IgD-negative memory B cell (primary cell): Measurements from ENCODE around the gene NDUFS8. TPM values are rescaled to one million over a fixed set of nuclear protein-coding genes. Genes with fewer than 3 reads are reported as not detected.

ENCODE experiments used
- H3K27ac Mint-ChIP-seq, 3 donors: one replicate each; pipeline ENCODE4 v1.8.0; 2020 to 2022; ENCODE audit warnings: mild to moderate bottlenecking in 3 of 3, mixed read lengths in 3 of 3, moderate library complexity in 1 of 3
- H3K27me3 Mint-ChIP-seq: one replicate; pipeline ENCODE4 v1.8.0; 2021; ENCODE audit warnings: mixed read lengths
- H3K36me3 Mint-ChIP-seq: one replicate; pipeline ENCODE4 v1.8.0; 2020; ENCODE audit warnings: mild to moderate bottlenecking, mixed read lengths
- H3K4me1 Mint-ChIP-seq, 3 donors: one replicate each; pipeline ENCODE4 v1.8.0; 2020 to 2022; ENCODE audit warnings: mixed read lengths in 3 of 3, mild to moderate bottlenecking in 1 of 3
- H3K4me3 Mint-ChIP-seq, 4 donors: one replicate each; pipeline ENCODE4 v1.8.0; 2020 to 2022; ENCODE audit warnings: mild to moderate bottlenecking in 4 of 4, mixed read lengths in 4 of 4, moderate library complexity in 3 of 4
- H3K9me3 Mint-ChIP-seq, 3 donors: one replicate each; pipeline ENCODE4 v1.8.0; 2020 to 2021; ENCODE audit warnings: mixed read lengths in 3 of 3, mild to moderate bottlenecking in 1 of 3
- polyA plus RNA-seq: library from polyadenylated mRNA; unstranded; fragments of 300-500 nt; fragmentation: Illumina TruSeq; gene quantifications from one replicate; pipeline ENCODE4 v1.2.3, GENCODE V29; 2021

The NDUFS8 gene
- polyA plus RNA-seq, 1 donor from 2014 or later: 146 TPM

DNA sequence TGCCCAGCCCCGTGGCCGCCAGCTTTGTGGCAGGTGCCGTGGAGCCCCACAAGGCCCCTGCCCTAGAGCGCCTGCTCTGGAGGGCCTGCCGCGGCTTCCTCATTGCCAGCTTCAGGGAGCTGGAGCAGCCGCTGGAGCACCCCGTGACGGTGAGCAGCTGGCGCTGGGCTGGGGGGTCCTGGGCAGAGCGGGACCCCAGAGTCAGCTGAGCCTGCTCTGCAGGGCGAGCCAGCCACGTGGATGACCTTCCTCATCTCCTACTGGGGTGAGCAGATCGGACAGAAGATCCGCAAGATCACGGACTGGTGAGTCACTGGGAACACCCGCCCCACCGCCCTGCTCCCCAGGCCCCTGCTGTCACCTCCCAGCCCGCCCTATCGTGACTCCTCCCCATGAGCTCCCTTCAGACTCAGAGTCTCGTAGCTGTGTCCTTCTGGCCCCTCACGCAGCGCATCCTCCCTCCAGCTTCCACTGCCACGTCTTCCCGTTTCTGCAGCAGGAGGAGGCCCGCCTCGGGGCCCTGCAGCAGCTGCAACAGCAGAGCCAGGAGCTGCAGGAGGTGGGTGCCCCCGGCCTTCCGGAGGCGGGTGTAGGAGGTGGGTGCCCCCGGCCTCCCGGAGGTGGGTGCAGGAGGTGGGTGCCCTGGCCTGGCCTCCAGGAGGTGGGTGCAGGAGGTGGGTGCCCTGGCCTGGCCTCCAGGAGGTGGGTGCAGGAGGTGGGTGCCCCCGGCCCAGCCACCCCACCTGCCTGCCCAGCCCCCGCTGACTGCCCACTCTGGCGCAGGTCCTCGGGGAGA, 13.1 kb downstream of the NDUFS8 start:
- H3K27ac Mint-ChIP-seq: no peak overlapping the region
- no peak overlapping the region for H3K4me3 Mint-ChIP-seq
- peaks cover 1 to 5% (median 5%) of the 10 kb centered on the region in 3 donors for H3K4me1 Mint-ChIP-seq
- H3K27me3 Mint-ChIP-seq: no peaks in the 10 kb centered on the region
- no peaks in the 10 kb centered on the region for H3K36me3 Mint-ChIP-seq
- H3K9me3 Mint-ChIP-seq: no peaks in the 10 kb centered on the region

DNA sequence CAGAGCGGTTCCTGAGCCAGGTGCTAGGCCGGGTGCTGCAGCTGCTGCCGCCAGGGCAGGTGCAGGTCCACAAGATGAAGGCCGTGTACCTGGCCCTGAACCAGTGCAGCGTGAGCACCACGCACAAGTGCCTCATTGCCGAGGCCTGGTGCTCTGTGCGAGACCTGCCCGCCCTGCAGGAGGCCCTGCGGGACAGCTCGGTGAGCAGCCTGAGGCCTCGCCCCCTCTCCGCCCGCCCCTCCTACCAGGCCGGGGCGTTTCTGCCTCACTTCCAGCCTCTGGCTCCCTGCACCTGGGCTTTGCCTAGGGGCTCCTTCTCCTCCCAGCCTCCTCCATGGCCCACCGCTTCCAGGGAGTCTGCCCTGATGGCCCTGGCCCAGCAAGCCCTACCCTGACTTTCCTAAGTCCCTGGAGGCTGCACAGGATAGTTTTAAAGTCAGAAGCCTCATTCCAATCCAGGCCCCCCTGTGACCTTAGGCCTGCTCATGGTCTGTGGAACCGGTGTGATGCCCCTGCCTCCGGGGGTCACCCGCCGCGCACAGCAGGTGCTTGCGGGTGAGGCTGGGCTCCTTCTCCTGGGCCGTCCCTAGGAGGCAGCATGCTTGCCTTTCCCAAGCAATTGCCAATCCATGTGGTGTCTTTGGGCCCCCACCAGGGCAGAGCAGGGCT, 13.8 kb downstream of the NDUFS8 start:
- peaks cover 1 to 5% (median 4%) of the 10 kb centered on the region in 3 donors for H3K4me1 Mint-ChIP-seq
- no peaks in the 10 kb centered on the region for H3K36me3 Mint-ChIP-seq
- no peaks in the 10 kb centered on the region for H3K27me3 Mint-ChIP-seq
- no peaks in the 10 kb centered on the region for H3K9me3 Mint-ChIP-seq
- no peak overlapping the region for H3K27ac Mint-ChIP-seq
- no peak overlapping the region for H3K4me3 Mint-ChIP-seq

DNA sequence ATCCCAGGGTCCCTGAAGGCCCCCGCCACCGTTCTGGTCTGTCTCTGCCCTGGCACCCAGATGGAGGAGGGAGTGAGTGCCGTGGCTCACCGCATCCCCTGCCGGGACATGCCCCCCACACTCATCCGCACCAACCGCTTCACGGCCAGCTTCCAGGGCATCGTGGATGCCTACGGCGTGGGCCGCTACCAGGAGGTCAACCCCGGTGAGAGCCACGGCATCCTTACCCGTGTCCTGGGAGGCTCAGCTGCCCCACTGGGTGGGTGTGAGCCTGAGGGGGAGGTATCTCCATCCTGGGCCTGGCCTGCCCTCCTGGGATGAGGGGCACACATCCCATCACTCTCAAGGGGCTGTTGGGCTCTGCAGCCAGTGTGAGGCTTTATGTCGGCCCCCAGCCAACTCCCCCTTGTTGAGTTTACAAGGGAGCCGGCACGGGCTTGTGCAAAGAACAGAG, 14.4 kb downstream of the NDUFS8 start:
- Mint-ChIP-seq H3K27me3 (no peaks in the 10 kb centered on the region), H3K9me3 (no peaks in the 10 kb centered on the region), H3K36me3 (no peaks in the 10 kb centered on the region), H3K4me1 (peaks cover 1 to 3% (median 2%) of the 10 kb centered on the region in 3 donors), H3K4me3 (no peak overlapping the region), H3K27ac (no peak overlapping the region)

DNA sequence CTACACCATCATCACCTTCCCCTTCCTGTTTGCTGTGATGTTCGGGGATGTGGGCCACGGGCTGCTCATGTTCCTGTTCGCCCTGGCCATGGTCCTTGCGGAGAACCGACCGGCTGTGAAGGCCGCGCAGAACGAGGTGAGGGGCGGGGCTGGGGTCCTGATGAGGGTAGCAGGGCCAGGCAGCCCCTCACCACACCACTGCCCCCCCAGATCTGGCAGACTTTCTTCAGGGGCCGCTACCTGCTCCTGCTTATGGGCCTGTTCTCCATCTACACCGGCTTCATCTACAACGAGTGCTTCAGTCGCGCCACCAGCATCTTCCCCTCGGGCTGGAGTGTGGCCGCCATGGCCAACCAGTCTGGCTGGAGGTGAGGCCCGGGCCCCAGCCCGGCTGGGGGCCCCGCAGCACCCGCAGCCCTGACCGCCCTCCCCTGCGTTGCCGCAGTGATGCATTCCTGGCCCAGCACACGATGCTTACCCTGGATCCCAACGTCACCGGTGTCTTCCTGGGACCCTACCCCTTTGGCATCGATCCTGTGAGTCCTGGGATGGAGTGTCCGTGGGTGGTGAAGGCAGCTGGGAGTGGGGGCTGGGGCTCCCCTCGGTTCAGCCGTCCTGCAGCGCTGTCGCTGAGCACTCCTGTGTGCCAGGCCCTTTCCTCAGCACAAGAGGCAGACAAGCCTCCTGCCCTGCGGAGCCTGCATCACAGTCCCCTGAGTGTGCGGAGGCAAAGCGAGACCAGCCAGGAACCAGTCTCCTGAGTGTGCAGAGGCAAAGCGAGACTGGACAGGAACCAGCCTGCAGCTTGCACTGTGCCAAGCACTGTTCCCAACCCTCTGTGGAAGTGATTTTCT, 17.2 kb downstream of the NDUFS8 start:
- Mint-ChIP-seq H3K4me1 (no peaks in the 10 kb centered on the region), H3K9me3 (no peaks in the 10 kb centered on the region), H3K4me3 (no peak overlapping the region), H3K27me3 (no peaks in the 10 kb centered on the region), H3K27ac (peak overlapping the region in 1 of 3 donors; percentile 27), H3K36me3 (no peaks in the 10 kb centered on the region)

- H3K36me3 Mint-ChIP-seq: no peaks in the 10 kb centered on the region
- H3K4me3 Mint-ChIP-seq: no peak overlapping the region
- H3K27me3 Mint-ChIP-seq: no peaks in the 10 kb centered on the region
- H3K9me3 Mint-ChIP-seq: no peaks in the 10 kb centered on the region
- peaks cover 0 to 1% (median 0%) of the 10 kb centered on the region in 3 donors for H3K4me1 Mint-ChIP-seq
- no peak overlapping the region for H3K27ac Mint-ChIP-seq
Observed at GRCh38 chr11:68048681-68049508, 18.4 kb downstream of the NDUFS8 start.

- Mint-ChIP-seq H3K27ac (no peak overlapping the region), H3K4me3 (no peak overlapping the region), H3K9me3 (no peaks in the 10 kb centered on the region), H3K4me1 (peaks cover 0 to 3% (median 0%) of the 10 kb centered on the region in 3 donors), H3K36me3 (no peaks in the 10 kb centered on the region), H3K27me3 (no peaks in the 10 kb centered on the region)
Observed at GRCh38 chr11:68049509-68050370, 19.3 kb downstream of the NDUFS8 start.

DNA sequence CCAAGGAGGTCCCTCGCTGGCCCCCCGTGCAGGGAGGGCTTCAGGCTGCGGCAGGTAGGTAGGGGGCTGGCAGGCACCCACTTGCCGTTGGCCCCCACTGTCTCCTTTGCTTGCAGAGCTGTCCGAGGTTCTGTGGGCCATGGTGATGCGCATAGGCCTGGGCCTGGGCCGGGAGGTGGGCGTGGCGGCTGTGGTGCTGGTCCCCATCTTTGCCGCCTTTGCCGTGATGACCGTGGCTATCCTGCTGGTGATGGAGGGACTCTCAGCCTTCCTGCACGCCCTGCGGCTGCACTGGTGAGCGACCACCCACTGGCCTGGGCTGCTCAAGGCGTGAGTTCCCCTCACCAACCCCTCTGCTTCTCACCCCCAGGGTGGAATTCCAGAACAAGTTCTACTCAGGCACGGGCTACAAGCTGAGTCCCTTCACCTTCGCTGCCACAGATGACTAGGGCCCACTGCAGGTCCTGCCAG, 19.9 kb downstream of the NDUFS8 start:
- no peaks in the 10 kb centered on the region for H3K9me3 Mint-ChIP-seq
- H3K4me3 Mint-ChIP-seq: no peak overlapping the region
- no peak overlapping the region for H3K27ac Mint-ChIP-seq
- no peaks in the 10 kb centered on the region for H3K27me3 Mint-ChIP-seq
- H3K36me3 Mint-ChIP-seq: no peaks in the 10 kb centered on the region
- H3K4me1 Mint-ChIP-seq: peaks cover 0 to 3% (median 0%) of the 10 kb centered on the region in 3 donors

- peak overlapping the region in 1 of 3 donors; percentile 85 for H3K27ac Mint-ChIP-seq
- H3K4me1 Mint-ChIP-seq: peaks cover 0 to 3% (median 0%) of the 10 kb centered on the region in 3 donors
- H3K27me3 Mint-ChIP-seq: no peaks in the 10 kb centered on the region
- no peak overlapping the region for H3K4me3 Mint-ChIP-seq
- no peaks in the 10 kb centered on the region for H3K9me3 Mint-ChIP-seq
- H3K36me3 Mint-ChIP-seq: no peaks in the 10 kb centered on the region
Observed at GRCh38 chr11:68051191-68052136, 21.0 kb downstream of the NDUFS8 start.

DNA sequence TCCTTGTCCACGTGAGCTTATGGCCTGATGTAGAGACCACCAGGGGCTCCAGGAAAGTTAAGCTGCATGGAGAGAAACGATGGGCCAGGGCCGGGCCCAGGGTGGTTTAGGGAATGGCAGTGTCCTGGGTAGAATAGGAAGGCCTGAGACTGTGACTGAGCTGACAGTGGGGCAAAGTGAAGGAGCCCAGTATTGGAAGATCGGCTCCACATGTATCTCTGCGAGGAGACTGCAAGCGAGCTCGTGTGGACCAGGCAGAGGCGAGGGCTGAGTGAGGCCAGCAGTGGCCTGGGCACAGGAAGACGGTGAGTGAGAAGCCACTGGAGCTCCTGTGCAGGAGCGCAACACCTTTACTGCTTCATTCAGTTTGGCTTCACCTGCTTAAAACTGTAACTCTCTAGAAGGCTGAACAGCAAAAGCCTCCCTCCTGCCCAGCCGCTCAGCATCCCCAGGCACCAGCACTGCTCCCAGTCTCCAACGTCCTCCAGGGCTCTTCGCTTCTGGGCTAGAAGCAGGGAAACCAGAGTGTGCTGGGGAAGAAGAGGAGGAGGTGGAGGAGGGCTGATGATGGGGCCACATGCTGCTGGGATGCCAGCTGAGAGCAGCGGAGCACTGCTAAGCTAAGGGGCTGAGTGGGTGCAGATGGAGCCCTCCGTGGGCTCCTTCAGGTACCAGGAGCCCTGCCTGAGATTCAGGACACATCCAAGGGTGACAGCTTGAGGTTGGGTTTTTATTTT, 21.8 kb downstream of the NDUFS8 start:
- H3K27me3 Mint-ChIP-seq: no peaks in the 10 kb centered on the region
- H3K36me3 Mint-ChIP-seq: no peaks in the 10 kb centered on the region
- H3K27ac Mint-ChIP-seq: peak overlapping the region in 2 of 3 donors; percentile 85 to 90
- H3K4me1 Mint-ChIP-seq: peaks cover 0 to 3% (median 0%) of the 10 kb centered on the region in 3 donors
- H3K9me3 Mint-ChIP-seq: no peaks in the 10 kb centered on the region
- H3K4me3 Mint-ChIP-seq: no peak overlapping the region

- no peaks in the 10 kb centered on the region for H3K27me3 Mint-ChIP-seq
- H3K36me3 Mint-ChIP-seq: no peaks in the 10 kb centered on the region
- H3K4me1 Mint-ChIP-seq: peaks cover 0 to 3% (median 0%) of the 10 kb centered on the region in 3 donors
- H3K4me3 Mint-ChIP-seq: no peak overlapping the region
- H3K9me3 Mint-ChIP-seq: no peaks in the 10 kb centered on the region
- peak overlapping the region in 1 of 3 donors; percentile 85 for H3K27ac Mint-ChIP-seq
Observed at GRCh38 chr11:68053117-68053516, 22.6 kb downstream of the NDUFS8 start.

- Mint-ChIP-seq H3K27me3 (no peaks in the 10 kb centered on the region), H3K36me3 (no peaks in the 10 kb centered on the region), H3K4me1 (peaks cover 0 to 3% (median 0%) of the 10 kb centered on the region in 3 donors), H3K9me3 (no peaks in the 10 kb centered on the region), H3K27ac (no peak overlapping the region), H3K4me3 (no peak overlapping the region)
Observed at GRCh38 chr11:68053981-68054812, 23.7 kb downstream of the NDUFS8 start.
